Measurements from ENCODE around the gene DDX56. TPM values are rescaled to one million over a fixed set of nuclear protein-coding genes. Genes with fewer than 3 reads are reported as not detected.
"Not testable (repeated sequence)": the region's sequence is repeated elsewhere in the genome, so short reads cannot be mapped to it uniquely, and the experiment has no call there.

The DDX56 gene
- total and polyA plus RNA-seq, 2 donors, result 61.3 to 114 TPM

DNA sequence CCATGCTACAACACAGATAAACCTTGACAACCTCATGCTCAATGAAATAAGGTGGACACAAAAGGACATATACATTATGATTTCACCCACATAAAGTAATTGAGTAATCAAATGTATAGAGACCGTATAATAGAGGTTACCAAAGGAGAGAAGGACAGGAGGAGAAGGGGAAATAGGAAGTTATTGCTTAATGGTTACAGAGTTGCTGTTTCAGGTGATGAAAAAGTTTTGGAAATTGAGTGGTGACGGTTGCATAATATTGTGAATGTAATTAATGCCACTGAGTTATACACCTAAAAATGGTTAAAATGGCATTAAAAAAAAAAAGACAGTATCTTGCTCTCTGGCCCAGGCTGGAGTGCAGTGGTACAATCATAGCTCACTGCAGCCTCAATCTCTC, 31.2 kb upstream of the DDX56 start:
- 87% methylated on average over 2 of the region's 2 CpGs for WGBS
- H3K4me1 ChIP-seq (ENCODE audit: control insufficient read depth in 2 of 2, insufficient read depth in 2 of 2, low read length in 2 of 2), result peaks cover 15 to 20% of the 10 kb centered on the region in 2 donors
- no peak for DNase-seq (ENCODE audit: low read depth in 6 of 9, low spot score in 9 of 9)
- H3K36me3 ChIP-seq (ENCODE audit: control insufficient read depth in 2 of 2, insufficient read depth in 2 of 2, low read length in 1 of 2), result no peaks in the 10 kb centered on the region
- no peak overlapping the region for H3K27ac ChIP-seq (ENCODE audit: low read depth in 1 of 2, low read length in 1 of 2)
- no peaks in the 10 kb centered on the region for H3K9me3 ChIP-seq (ENCODE audit: control insufficient read depth in 2 of 2, insufficient read depth in 1 of 2, low read length in 1 of 2)
- H3K4me3 ChIP-seq (ENCODE audit: low read length in 2 of 2), result no peak overlapping the region
- peaks cover 0 to 34% of the 10 kb centered on the region in 2 donors for H3K27me3 ChIP-seq (ENCODE audit: control insufficient read depth in 2 of 2, insufficient read depth in 1 of 2, low read length in 1 of 2)

DNA sequence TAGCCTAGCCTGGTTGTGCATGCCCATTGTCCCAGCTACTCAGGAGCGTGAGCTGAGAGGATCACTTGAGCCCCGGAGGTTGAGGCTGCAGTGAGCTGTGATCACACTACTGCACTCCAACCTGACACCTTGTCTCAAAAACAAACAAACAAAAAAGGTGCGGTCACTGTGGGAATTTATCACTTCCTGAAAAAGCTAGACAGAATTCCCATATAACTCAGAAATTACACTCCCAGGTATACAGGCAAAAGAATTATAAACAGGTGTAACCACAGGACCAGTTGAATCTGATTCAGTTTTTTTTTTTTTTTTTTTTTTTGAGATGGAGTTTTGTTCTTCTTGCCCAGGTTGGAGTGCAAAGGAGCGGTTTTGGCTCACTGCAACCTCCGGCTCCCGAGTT, 29.5 kb upstream of the DDX56 start:
- Histone ChIP-seq H3K4me3 (ENCODE audit: low read length in 2 of 2) (no peak overlapping the region), H3K36me3 (ENCODE audit: control insufficient read depth in 2 of 2, insufficient read depth in 2 of 2, low read length in 1 of 2) (no peaks in the 10 kb centered on the region), H3K4me1 (ENCODE audit: control insufficient read depth in 2 of 2, insufficient read depth in 2 of 2, low read length in 2 of 2) (peaks cover 11 to 20% of the 10 kb centered on the region in 2 donors), H3K27me3 (ENCODE audit: control insufficient read depth in 2 of 2, insufficient read depth in 1 of 2, low read length in 1 of 2) (peaks cover 0 to 35% of the 10 kb centered on the region in 2 donors), H3K9me3 (ENCODE audit: control insufficient read depth in 2 of 2, insufficient read depth in 1 of 2, low read length in 1 of 2) (no peaks in the 10 kb centered on the region), H3K27ac (ENCODE audit: low read depth in 1 of 2, low read length in 1 of 2) (no peak overlapping the region)
- 86% methylated on average over 6 of the region's 6 CpGs for WGBS
- DNase-seq (ENCODE audit: low read depth in 6 of 9, low spot score in 9 of 9), result no peak

DNA sequence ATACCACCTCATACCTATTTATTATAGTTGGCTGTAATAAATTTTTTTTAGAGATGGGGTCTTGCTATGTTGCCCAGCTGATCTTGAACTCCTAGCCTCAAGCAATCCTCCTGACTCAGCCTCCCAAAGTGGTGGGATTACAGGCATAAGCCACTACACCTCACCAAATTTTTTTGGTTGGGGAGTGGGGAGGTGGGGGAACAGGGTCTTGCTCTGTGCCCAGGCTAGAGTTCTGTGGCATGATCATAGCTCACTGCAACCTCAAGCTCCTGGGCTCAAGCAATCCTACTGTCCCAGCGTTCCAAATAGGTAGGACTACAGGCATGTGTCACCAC, 28.8 kb upstream of the DDX56 start:
- 79% methylated on average over 1 of the region's 1 CpG for WGBS
- DNase-seq (ENCODE audit: low read depth in 6 of 9, low spot score in 9 of 9), result no peak
- Histone ChIP-seq H3K36me3 (ENCODE audit: control insufficient read depth in 2 of 2, insufficient read depth in 2 of 2, low read length in 1 of 2) (no peaks in the 10 kb centered on the region), H3K27me3 (ENCODE audit: control insufficient read depth in 2 of 2, insufficient read depth in 1 of 2, low read length in 1 of 2) (peaks cover 0 to 35% of the 10 kb centered on the region in 2 donors), H3K4me1 (ENCODE audit: control insufficient read depth in 2 of 2, insufficient read depth in 2 of 2, low read length in 2 of 2) (peaks cover 10 to 14% of the 10 kb centered on the region in 2 donors), H3K9me3 (ENCODE audit: control insufficient read depth in 2 of 2, insufficient read depth in 1 of 2, low read length in 1 of 2) (no peaks in the 10 kb centered on the region), H3K27ac (ENCODE audit: low read depth in 1 of 2, low read length in 1 of 2) (no peak overlapping the region), H3K4me3 (ENCODE audit: low read length in 2 of 2) (no peak overlapping the region)

DNA sequence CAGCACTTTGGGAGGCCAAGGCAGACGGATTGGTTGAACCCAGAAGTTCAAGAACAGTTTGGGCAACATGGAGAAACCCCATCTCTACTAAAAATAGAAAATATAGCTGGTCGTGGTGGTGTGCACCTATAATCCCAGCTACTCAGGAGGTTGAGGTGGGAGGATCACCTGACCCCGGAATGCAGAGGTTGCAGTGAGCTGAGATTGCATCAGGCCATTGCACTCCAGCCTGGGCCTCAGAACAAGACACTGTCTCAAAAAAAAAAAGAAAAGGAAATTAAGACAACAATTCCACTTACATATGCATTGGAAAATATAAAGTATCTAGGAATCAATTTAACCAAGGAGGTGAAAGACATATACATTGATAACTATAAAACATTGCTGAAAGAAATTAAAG, 25.5 kb upstream of the DDX56 start:
- no peak overlapping the region for H3K4me3 ChIP-seq (ENCODE audit: low read length in 2 of 2)
- WGBS, result 93% methylated on average over 3 of the region's 3 CpGs

DNA sequence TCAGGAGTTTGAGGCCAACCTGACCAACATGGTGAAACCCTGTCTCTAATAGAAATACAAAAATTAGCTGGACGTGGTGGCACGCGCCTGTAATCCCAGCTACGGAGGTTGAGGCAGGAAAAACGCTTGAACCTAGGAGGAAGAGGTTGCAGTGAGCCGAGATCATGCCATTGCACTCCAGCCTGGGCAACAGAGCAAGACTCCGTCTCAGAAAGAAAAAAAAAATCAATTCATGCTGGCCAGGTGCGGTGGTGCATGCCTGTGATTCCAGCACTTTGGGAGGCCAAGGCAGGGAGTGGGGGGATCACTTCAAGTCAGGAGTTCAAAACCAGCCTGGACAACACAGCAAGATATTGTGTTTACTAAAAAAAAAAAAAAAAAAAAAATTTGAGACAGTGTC, 23.5 kb upstream of the DDX56 start:
- peaks cover 0 to 11% of the 10 kb centered on the region in 2 donors for H3K27me3 ChIP-seq (ENCODE audit: control insufficient read depth in 2 of 2, insufficient read depth in 1 of 2, low read length in 1 of 2)
- H3K9me3 ChIP-seq (ENCODE audit: control insufficient read depth in 2 of 2, insufficient read depth in 1 of 2, low read length in 1 of 2); H3K4me3 ChIP-seq (ENCODE audit: low read length in 2 of 2); DNase-seq (ENCODE audit: low read depth in 6 of 9, low spot score in 9 of 9); H3K27ac ChIP-seq (ENCODE audit: low read depth in 1 of 2, low read length in 1 of 2); H3K36me3 ChIP-seq (ENCODE audit: control insufficient read depth in 2 of 2, insufficient read depth in 2 of 2, low read length in 1 of 2); H3K4me1 ChIP-seq (ENCODE audit: control insufficient read depth in 2 of 2, insufficient read depth in 2 of 2, low read length in 2 of 2): not testable (repeated sequence)
- WGBS, result 95% methylated on average over 8 of the region's 8 CpGs

More for the DNA sequence above, 25.5 kb upstream of the DDX56 start:
- H3K4me1 ChIP-seq (ENCODE audit: control insufficient read depth in 2 of 2, insufficient read depth in 2 of 2, low read length in 2 of 2), result no peaks in the 10 kb centered on the region
- no peak for DNase-seq (ENCODE audit: low read depth in 6 of 9, low spot score in 9 of 9)
- no peaks in the 10 kb centered on the region for H3K9me3 ChIP-seq (ENCODE audit: control insufficient read depth in 2 of 2, insufficient read depth in 1 of 2, low read length in 1 of 2)
- no peaks in the 10 kb centered on the region for H3K36me3 ChIP-seq (ENCODE audit: control insufficient read depth in 2 of 2, insufficient read depth in 2 of 2, low read length in 1 of 2)
- H3K27me3 ChIP-seq (ENCODE audit: control insufficient read depth in 2 of 2, insufficient read depth in 1 of 2, low read length in 1 of 2), result peaks cover 0 to 26% of the 10 kb centered on the region in 2 donors
- H3K27ac ChIP-seq (ENCODE audit: low read depth in 1 of 2, low read length in 1 of 2), result no peak overlapping the region

DNA sequence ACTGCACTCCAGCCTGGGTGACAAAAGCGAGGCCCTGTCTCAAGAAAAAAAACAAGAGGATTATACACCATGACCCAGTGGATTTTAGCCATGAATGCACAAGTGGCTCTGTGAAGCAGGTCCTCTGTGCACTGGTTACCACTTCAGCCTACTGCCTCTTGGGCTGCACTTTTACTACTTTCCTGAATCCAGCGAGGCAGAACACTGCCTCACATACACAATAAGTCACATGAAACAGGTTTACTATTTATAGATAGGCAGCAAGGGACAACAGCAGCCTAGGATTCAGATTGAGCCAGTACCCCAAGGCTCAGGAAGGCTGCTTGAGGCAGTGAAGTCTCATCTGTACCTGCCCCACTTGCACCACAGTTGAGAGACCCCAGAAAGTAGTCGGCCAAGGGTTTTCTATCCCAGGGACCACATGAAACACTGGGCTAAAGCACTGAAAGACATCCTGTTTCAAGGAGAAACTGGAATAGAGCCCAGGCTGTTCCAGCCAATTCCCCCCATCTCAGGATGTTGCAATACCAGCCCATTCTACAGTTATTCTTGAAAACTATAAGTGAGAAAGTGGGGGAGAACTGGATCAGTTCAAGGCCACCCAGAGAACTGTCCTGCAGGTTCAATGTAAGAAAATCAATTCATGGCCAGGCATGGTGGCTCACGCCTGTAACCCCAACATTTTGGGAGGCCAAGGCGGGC, 22.4 kb upstream of the DDX56 start:
- Histone ChIP-seq H3K36me3 (ENCODE audit: control insufficient read depth in 2 of 2, insufficient read depth in 2 of 2, low read length in 1 of 2) (no peaks in the 10 kb centered on the region), H3K9me3 (ENCODE audit: control insufficient read depth in 2 of 2, insufficient read depth in 1 of 2, low read length in 1 of 2) (no peaks in the 10 kb centered on the region), H3K4me3 (ENCODE audit: low read length in 2 of 2) (no peak overlapping the region), H3K4me1 (ENCODE audit: control insufficient read depth in 2 of 2, insufficient read depth in 2 of 2, low read length in 2 of 2) (no peaks in the 10 kb centered on the region), H3K27ac (ENCODE audit: low read depth in 1 of 2, low read length in 1 of 2) (no peak overlapping the region), H3K27me3 (ENCODE audit: control insufficient read depth in 2 of 2, insufficient read depth in 1 of 2, low read length in 1 of 2) (peaks cover 0 to 5% of the 10 kb centered on the region in 2 donors)
- DNase-seq (ENCODE audit: low read depth in 6 of 9, low spot score in 9 of 9), result no peak
- 87% methylated on average over 5 of the region's 5 CpGs for WGBS

DNA sequence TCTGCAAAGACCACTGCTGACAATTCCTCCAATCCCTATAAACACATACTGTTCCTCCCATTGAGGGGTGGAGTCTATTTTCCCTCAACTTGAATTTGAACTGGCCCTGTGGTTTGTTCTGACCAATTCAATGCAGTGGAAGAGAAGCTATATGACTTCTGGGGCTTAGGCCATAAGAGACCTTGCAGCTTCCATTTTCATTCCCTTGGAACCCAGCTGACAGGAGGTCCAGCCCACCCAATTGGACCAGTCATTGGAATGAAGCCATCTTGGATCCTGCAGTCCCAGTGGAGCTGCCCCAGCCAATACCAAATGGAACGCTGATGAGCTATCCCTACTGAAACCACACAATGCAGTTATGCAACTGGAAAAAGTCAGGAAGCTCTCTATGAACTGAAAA, 17.2 kb upstream of the DDX56 start:
- 94% methylated on average over 1 of the region's 1 CpG for WGBS
- no peaks in the 10 kb centered on the region for H3K9me3 ChIP-seq (ENCODE audit: control insufficient read depth in 2 of 2, insufficient read depth in 1 of 2, low read length in 1 of 2)
- no peaks in the 10 kb centered on the region for H3K36me3 ChIP-seq (ENCODE audit: control insufficient read depth in 2 of 2, insufficient read depth in 2 of 2, low read length in 1 of 2)
- H3K4me1 ChIP-seq (ENCODE audit: control insufficient read depth in 2 of 2, insufficient read depth in 2 of 2, low read length in 2 of 2), result no peaks in the 10 kb centered on the region
- no peak for DNase-seq (ENCODE audit: low read depth in 6 of 9, low spot score in 9 of 9)
- H3K4me3 ChIP-seq (ENCODE audit: low read length in 2 of 2), result no peak overlapping the region
- no peaks in the 10 kb centered on the region for H3K27me3 ChIP-seq (ENCODE audit: control insufficient read depth in 2 of 2, insufficient read depth in 1 of 2, low read length in 1 of 2)
- no peak overlapping the region for H3K27ac ChIP-seq (ENCODE audit: low read depth in 1 of 2, low read length in 1 of 2)

DNA sequence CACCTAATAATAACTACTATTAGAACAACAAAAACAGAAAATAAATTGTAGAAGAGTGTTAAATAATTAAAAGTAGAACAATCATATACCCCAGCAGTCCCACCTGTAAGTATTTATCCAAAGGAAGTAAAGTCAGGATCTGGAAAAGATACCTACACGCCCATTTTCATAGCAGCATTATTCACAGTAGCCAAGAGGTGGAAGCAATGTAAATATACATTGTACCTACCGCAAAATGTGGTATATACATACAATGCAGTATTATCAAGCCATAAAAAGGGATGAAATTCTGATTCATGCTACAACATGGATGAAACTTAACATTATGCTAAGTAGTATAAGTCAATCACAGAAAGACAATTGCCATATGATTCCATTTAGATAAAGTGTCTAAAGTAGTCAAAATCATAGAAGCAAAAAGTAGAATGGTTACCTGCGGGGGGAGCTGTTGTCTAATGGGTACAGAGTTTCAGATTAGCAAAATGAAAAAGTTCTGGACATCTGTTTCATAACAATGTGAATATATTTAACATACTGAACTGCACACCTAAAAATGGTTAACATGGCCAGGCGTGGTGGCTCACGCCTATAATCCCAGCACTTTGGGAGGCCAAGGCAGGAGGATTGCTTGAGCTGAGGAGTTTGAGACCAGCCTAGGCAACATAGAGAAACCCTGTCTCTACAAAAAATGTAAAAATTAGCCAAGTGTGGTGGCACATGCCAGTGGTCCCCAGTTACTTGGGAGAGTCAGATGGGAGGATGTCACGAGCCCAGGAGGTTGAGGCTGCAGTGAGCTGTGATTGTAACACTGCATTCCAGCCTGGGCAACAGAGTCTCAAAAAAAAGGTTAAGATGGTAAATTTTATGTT, 14.4 kb upstream of the DDX56 start:
- Histone ChIP-seq H3K4me1 (ENCODE audit: control insufficient read depth in 2 of 2, insufficient read depth in 2 of 2, low read length in 2 of 2) (peaks cover 1% of the 10 kb centered on the region in 2 donors), H3K9me3 (ENCODE audit: control insufficient read depth in 2 of 2, insufficient read depth in 1 of 2, low read length in 1 of 2) (no peaks in the 10 kb centered on the region), H3K27ac (ENCODE audit: low read depth in 1 of 2, low read length in 1 of 2) (no peak overlapping the region), H3K27me3 (ENCODE audit: control insufficient read depth in 2 of 2, insufficient read depth in 1 of 2, low read length in 1 of 2) (no peaks in the 10 kb centered on the region), H3K4me3 (ENCODE audit: low read length in 2 of 2) (no peak overlapping the region), H3K36me3 (ENCODE audit: control insufficient read depth in 2 of 2, insufficient read depth in 2 of 2, low read length in 1 of 2) (no peaks in the 10 kb centered on the region)
- 41% methylated on average over 6 of the region's 6 CpGs for WGBS
- DNase-seq (ENCODE audit: low read depth in 6 of 9, low spot score in 9 of 9), result peak in 5 of 9 donors; percentile 41 to 77 (median 59)

DNA sequence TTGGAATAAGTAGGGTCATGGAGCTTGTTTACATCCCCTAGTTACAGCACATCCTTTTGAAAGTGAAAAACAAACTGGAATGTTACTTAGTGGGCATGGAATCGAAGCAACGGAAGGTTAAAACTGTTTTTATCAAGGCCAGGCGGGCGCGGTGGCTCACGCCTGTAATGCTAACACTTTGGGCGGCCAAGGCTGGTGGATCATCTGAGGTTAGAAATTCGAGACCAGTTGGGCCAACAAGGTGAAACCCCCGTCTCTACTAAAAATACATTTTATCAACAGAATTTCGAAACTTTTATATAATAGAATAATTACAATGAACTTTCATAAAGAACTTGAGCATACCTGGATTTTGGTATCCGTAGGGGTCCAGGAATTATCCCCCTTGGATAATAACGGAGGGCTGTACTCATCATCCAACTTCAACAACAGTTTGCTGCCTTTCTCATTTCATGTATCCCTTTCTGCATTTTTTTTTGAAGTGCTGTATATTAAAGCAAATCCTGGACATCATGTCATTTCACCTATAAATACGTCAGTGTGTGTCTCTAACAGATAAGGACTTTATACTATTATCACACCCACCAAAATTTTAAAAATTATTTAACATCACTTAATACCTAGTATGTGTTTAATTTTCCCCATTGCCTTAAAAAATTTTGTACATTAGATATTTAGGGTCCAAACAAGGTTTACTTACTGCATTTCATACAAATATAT, 9.6 kb upstream of the DDX56 start:
- Histone ChIP-seq H3K9me3 (ENCODE audit: control insufficient read depth in 2 of 2, insufficient read depth in 1 of 2, low read length in 1 of 2) (no peaks in the 10 kb centered on the region), H3K4me3 (ENCODE audit: low read length in 2 of 2) (peak overlapping the region; percentile 86 to 91), H3K27me3 (ENCODE audit: control insufficient read depth in 2 of 2, insufficient read depth in 1 of 2, low read length in 1 of 2) (no peaks in the 10 kb centered on the region), H3K36me3 (ENCODE audit: control insufficient read depth in 2 of 2, insufficient read depth in 2 of 2, low read length in 1 of 2) (peaks cover 11 to 23% of the 10 kb centered on the region in 2 donors), H3K4me1 (ENCODE audit: control insufficient read depth in 2 of 2, insufficient read depth in 2 of 2, low read length in 2 of 2) (peaks cover 10 to 21% of the 10 kb centered on the region in 2 donors), H3K27ac (ENCODE audit: low read depth in 1 of 2, low read length in 1 of 2) (no peak overlapping the region)
- no peak for DNase-seq (ENCODE audit: low read depth in 6 of 9, low spot score in 9 of 9)
- WGBS, result 97% methylated on average over 13 of the region's 13 CpGs

Measured in thymus (tissue), 11 donors.